ENCODE results near the gene SULT4A1. TPM values are rescaled to one million over a fixed set of nuclear protein-coding genes. Genes with fewer than 3 reads are reported as not detected.

Gene SULT4A1
- total RNA-seq, 1 experiment from 2014 or later: 8.4 TPM

DNA sequence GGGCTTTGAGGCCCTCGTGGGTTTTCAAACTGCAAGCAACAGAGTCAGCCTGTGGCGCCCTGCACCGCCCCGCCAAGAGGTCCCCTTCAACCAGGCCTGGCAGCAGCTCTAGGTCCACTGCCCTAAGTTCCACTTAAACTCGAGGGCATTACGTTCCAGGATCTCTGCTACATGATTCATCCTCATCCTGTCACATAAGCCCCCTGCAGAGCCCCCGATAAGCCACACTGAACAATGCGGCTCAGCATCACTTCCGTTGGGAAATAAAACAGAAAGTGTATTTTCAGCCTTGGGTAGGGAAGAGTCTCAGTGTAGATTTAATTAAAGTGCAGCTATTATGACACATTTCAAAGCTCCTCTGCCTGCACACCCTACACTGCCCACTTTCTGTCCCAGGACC is 24.6 kb downstream of the SULT4A1 start:
- TF ChIP-seq RAD21 (IDR thresholded peaks at IDR 0.05; ENCODE audit: low read depth) (no peak), FOSL1 (IDR thresholded peaks at IDR 0.05; ENCODE audit: low read depth) (no peak), CEBPB (IDR thresholded peaks at IDR 0.05; ENCODE audit: low read depth) (no peak), ZBTB33 (IDR thresholded peaks at IDR 0.05; ENCODE audit: extremely low read depth, insufficient replicate concordance, low read length) (no peak), JUND (IDR thresholded peaks at IDR 0.05) (no peak), SRF (IDR thresholded peaks at IDR 0.05; ENCODE audit: low read depth) (no peak), CBX3 (IDR thresholded peaks at IDR 0.05; ENCODE audit: low read depth) (no peak), ELF1 (IDR thresholded peaks at IDR 0.05; ENCODE audit: borderline replicate concordance, low read depth) (no peak), YY1 (IDR thresholded peaks at IDR 0.05; ENCODE audit: extremely low read depth, insufficient replicate concordance, low read depth, low read length) (no peak), SP1 (IDR thresholded peaks at IDR 0.05; ENCODE audit: low read depth) (no peak), ZFX (IDR thresholded peaks at IDR 0.05) (no peak), MAX (IDR thresholded peaks at IDR 0.05) (no peak), POLR2A (IDR thresholded peaks at IDR 0.05; ENCODE audit: borderline replicate concordance, extremely low read depth, insufficient read depth, insufficient read length) (no peak), REST (IDR thresholded peaks at IDR 0.05; ENCODE audit: low read depth) (no peak), EZH2phosphoT487 (IDR thresholded peaks at IDR 0.05; ENCODE audit: borderline replicate concordance) (no peak)
- TF ChIP-seq, protein P1, sequence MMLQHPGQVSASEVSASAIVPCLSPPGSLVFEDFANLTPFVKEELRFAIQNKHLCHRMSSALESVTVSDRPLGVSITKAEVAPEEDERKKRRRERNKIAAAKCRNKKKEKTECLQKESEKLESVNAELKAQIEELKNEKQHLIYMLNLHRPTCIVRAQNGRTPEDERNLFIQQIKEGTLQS (IDR thresholded peaks at IDR 0.05): no peak
- intact Hi-C loops (cut with micrococcal nuclease): no loop called here
- no peaks in the 10 kb centered on the region for H3K9me2 ChIP-seq (ENCODE audit: insufficient read depth)
- no peak overlapping the region for H3K4me3 ChIP-seq (replicated peaks in 1 of 2; ENCODE audit: low read depth in 1 of 2, low read length in 2 of 2)
- no peak overlapping the region for H3K27ac ChIP-seq (ENCODE audit: low read depth, low read length)
- H2AFZ ChIP-seq (ENCODE audit: low read depth, low read length, poor library complexity, severe bottlenecking): no peak overlapping the region
- no peaks in the 10 kb centered on the region for H3K9me3 ChIP-seq (ENCODE audit: control insufficient read depth in 1 of 2, insufficient read depth in 1 of 2, low read depth in 1 of 2, low read length in 2 of 2)
- no peaks in the 10 kb centered on the region for H4K20me1 ChIP-seq (ENCODE audit: insufficient read depth)
- ATAC-seq: no peak
- no peak overlapping the region for H3K4me2 ChIP-seq (ENCODE audit: low read length)
- ChIA-PET POLR2A (no interaction called here), CTCF (no interaction called here), RAD21 (ENCODE audit: low non-redundant PET in 1 of 2, low total read pairs in 2 of 2, uncharacterized antibody in 2 of 2, unreplicated experiment in 2 of 2) (no interaction called here)
- no peaks in the 10 kb centered on the region for H3K36me3 ChIP-seq (ENCODE audit: control insufficient read depth in 1 of 2, insufficient read depth in 2 of 2, low read length in 2 of 2)
- no peak for DNase-seq (ENCODE audit: low read depth, low spot score)
- H3K79me2 ChIP-seq (ENCODE audit: insufficient read depth, low read length): peaks cover 3% of the 10 kb centered on the region; the same call in 1 of the 2 replicates
- H3K27me3 ChIP-seq (ENCODE audit: insufficient read depth, low read length): no peaks in the 10 kb centered on the region
- no peaks in the 10 kb centered on the region for H3K4me1 ChIP-seq (ENCODE audit: control insufficient read depth in 1 of 2, insufficient read depth in 2 of 2, low read length in 2 of 2)
- no peak overlapping the region for H3K9ac ChIP-seq (ENCODE audit: low read length)
- no TSS peak for BruUV-seq (replicated peaks)

Data from HCT116 (cell line).